Thoracic aorta (tissue), 2 donors: ENCODE results near the gene RALGDS. TPM values are rescaled to one million over a fixed set of nuclear protein-coding genes. Genes with fewer than 3 reads are reported as not detected.
"Not testable (repeated sequence)": the region's sequence is repeated elsewhere in the genome, so short reads cannot be mapped to it uniquely, and the experiment has no call there.

ENCODE experiments used
- ATAC-seq: fragments of 150-250 bp; one replicate; pipeline ENCODE4 v1.8.0; 2017; ENCODE audit warnings: low read depth; ENCODE audit not compliant: insufficient number of reproducible peaks, low FRiP score
- DNase-seq: peaks from one replicate; pipeline ENCODE4 v3.0.0-alpha.2; 2020; ENCODE audit warnings: low spot score
- H3K27ac ChIP-seq, 2 donors: fragments of 200-600 bp; sonication (generic); 1 replicate in 1 of 2; 2 replicates in 1 of 2; pipeline ENCODE4 v1.5.1; 2016; ENCODE audit warnings: mild to moderate bottlenecking in 2 of 2, moderate library complexity in 2 of 2
- H3K27me3 ChIP-seq: fragments of 200-600 bp; sonication (generic); replicated peaks from 2 replicates; pipeline ENCODE4 v1.6.0; 2016; ENCODE audit warnings: mild to moderate bottlenecking; ENCODE audit not compliant: insufficient read depth
- H3K36me3 ChIP-seq: fragments of 200-600 bp; sonication (generic); one replicate; pipeline ENCODE4 v1.5.1; 2016
- H3K4me1 ChIP-seq, 2 donors: fragments of 200-600 bp; sonication (generic); 1 replicate in 1 of 2; 2 replicates in 1 of 2; pipeline versions ENCODE4 v1.5.1 to v1.6.0; 2016; ENCODE audit warnings: low read depth in 2 of 2, mild to moderate bottlenecking in 1 of 2; ENCODE audit not compliant: control insufficient read depth in 1 of 2
- H3K4me3 ChIP-seq: fragments of 200-600 bp; sonication (generic); 2 replicates; pipeline ENCODE4 v1.5.1; 2016; ENCODE audit warnings: mild to moderate bottlenecking
- H3K9me3 ChIP-seq: fragments of 200-600 bp; sonication (generic); 2 replicates; pipeline ENCODE4 v1.5.1; 2016
- total RNA-seq, 2 donors: library from RNA; depleted of rRNA; stranded (reverse); fragments of >200 nt; gene quantifications; one replicate each; pipeline versions ENCODE4 v1.1.0 to v1.2.3, GENCODE V29; 2016
- TF ChIP-seq, protein P1 (sequence below): fragments of 200-600 bp; sonication (generic); IDR thresholded peaks from one replicate; pipeline ENCODE4 v1.5.1; 2019; ENCODE audit warnings: antibody characterized with exemption

Gene RALGDS
- total RNA-seq, 2 donors from 2014 or later = 30.3 to 98.8 TPM

DNA sequence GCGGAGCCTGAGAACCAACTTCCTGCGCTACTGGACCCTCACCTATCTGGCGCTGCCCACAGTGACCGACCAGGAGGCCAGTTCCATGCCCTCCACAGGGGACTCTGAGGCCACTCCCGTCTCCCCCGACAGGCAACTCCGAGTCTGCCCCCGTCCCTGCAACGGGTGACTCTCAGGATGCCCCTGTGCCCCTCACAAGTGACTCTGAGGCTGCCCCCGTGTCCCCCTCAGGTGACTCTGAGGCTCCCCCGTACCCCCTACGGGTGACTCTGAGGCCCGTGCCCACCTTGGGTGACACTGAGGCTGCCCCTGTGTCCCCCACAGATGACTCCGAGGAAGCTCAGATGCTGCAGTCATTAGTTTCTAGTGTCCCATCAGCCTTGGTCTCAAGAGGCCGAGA is 34.1 kb downstream of the RALGDS start:
- no peak for ATAC-seq
- Histone ChIP-seq H3K27ac (no peak overlapping the region), H3K27me3 (no peaks in the 10 kb centered on the region), H3K9me3 (no peaks in the 10 kb centered on the region), H3K36me3 (no peaks in the 10 kb centered on the region), H3K4me1 (no peaks in the 10 kb centered on the region), H3K4me3 (no peak overlapping the region)
- DNase-seq = no peak
- TF ChIP-seq, protein P1, sequence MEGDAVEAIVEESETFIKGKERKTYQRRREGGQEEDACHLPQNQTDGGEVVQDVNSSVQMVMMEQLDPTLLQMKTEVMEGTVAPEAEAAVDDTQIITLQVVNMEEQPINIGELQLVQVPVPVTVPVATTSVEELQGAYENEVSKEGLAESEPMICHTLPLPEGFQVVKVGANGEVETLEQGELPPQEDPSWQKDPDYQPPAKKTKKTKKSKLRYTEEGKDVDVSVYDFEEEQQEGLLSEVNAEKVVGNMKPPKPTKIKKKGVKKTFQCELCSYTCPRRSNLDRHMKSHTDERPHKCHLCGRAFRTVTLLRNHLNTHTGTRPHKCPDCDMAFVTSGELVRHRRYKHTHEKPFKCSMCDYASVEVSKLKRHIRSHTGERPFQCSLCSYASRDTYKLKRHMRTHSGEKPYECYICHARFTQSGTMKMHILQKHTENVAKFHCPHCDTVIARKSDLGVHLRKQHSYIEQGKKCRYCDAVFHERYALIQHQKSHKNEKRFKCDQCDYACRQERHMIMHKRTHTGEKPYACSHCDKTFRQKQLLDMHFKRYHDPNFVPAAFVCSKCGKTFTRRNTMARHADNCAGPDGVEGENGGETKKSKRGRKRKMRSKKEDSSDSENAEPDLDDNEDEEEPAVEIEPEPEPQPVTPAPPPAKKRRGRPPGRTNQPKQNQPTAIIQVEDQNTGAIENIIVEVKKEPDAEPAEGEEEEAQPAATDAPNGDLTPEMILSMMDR = no peak

DNA sequence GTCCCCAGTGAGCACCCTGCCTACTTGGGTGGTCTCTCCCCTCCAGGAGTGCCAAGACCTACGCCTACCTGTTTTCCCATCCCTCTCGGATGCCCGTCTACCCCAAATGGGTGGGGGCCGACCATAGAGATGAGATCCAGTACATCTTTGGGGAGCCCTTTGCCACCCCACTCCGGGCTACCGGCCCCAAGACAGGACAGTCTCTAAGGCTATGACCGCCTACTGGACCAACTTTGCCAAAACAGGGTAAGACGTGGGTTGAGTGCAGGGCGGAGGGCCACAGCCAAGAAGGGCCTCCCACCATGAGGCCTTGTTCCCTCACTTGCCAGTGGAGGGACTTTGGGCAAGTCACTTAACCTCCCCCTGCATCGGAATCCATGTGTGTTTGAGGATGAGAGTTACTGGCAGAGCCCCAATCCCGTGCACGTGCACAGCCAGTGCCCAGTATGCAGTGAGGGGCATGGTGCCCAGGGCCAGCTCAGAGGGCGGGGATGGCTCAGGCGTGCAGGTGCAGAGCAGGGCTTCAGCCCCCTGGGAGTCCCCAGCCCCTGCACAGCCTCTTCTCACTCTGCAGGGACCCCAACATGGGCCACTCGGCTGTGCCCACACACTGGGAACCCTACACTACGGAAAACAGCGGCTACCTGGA is 34.7 kb downstream of the RALGDS start:
- not testable (repeated sequence) for H3K27ac ChIP-seq, H3K4me1 ChIP-seq, DNase-seq, H3K36me3 ChIP-seq, ATAC-seq, H3K4me3 ChIP-seq, H3K27me3 ChIP-seq, H3K9me3 ChIP-seq

DNA sequence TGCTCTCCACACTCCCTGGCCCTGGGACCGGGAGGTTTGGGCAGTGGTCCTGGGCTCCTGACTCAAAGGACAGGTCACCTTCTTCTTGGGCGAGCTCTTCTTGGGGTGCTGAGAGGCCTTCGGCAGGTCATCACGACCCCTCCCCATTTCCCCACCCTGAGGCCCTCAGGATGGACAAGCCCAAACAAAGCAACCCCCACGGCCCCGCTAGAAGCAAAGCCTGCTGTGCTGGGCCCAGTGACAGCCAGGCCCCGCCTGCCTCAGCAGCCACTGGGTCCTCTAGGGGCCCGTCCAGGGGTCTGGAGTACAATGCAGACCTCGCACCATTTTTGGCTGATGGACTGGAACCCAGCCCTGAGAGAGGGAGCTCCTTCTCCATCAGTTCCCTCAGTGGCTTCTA is 37.4 kb downstream of the RALGDS start:
- not testable (repeated sequence) for H3K4me3 ChIP-seq, H3K27ac ChIP-seq, H3K27me3 ChIP-seq, ATAC-seq, H3K4me1 ChIP-seq, H3K9me3 ChIP-seq, DNase-seq, H3K36me3 ChIP-seq

DNA sequence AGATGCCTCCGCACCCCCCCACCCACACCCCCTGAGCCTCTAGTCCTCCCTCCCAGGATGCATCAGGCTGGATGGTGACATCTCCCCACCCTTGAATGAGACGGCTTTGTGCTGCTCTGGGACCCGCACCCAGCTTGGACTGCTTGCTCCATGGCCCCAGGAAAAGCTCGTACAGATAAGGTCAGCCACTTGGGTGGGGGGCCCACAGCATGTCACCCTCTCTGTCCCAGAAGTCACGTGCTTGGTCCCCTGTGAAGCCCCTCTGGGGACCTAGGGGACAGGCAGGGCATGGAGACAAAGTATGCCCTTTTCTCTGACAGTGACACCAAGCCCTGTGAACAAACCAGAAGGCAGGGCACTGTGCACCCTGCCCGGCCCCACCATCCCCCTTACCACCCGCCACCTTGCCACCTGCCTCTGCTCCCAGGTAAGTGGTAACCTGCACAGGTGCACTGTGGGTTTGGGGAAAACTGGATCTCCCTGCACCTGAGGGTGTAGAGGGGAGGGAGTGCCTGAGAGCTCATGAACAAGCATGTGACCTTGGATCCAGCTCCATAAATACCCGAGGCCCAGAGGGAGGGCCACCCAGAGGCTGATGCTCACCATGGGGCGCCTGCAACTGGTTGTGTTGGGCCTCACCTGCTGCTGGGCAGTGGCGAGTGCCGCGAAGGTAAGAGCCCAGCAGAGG is 38.9 kb downstream of the RALGDS start:
- DNase-seq, H3K27ac ChIP-seq, H3K4me3 ChIP-seq, H3K27me3 ChIP-seq, ATAC-seq, H3K9me3 ChIP-seq, H3K36me3 ChIP-seq, H3K4me1 ChIP-seq: not testable (repeated sequence)

DNA sequence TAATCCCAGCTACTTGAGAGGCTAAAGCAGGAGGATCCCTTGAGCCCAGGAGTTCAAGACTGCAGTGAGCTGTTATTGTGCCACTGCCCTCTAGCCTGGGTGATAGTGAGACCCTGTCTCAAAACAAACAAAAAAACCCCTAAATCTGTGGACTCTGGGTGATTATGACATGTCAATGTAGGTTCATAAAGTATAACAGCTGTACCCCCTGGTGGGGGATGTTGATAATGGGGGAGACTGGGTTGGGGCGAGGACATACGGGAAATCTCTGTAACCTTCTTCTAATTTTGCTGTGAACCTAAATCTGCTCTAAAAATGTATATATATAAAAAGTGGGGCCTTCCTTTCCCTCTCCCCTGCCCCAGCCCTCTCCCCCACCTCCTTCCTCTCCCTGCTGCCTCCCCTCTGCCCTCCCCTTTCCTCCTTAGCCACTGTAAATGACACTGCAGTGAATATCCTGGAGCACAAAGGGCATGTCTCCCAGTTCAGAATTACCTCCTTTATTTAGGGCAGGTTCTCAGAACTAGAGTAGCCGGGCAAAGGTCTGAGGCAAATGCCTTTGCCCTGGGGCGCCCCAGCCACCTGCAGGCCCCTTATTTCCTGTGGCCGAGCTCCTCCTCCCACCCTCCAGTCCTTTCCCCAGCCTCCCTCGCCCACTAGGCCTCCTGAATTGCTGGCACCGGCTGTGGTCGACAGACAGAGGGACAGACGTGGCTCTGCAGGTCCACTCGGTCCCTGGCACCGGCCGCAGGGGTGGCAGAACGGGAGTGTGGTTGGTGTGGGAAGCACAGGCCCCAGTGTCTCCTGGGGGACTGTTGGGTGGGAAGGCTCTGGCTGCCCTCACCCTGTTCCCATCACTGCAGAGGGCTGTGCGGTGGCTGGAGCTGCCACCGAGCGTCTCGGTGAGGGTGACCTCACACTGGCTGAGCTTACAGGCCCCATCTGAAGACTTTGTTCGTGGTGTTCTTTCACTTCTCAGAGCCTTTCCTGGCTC is 40.0 kb downstream of the RALGDS start:
- not testable (repeated sequence) for H3K4me1 ChIP-seq, H3K27me3 ChIP-seq, H3K9me3 ChIP-seq, H3K27ac ChIP-seq, H3K4me3 ChIP-seq, ATAC-seq, H3K36me3 ChIP-seq, DNase-seq

DNA sequence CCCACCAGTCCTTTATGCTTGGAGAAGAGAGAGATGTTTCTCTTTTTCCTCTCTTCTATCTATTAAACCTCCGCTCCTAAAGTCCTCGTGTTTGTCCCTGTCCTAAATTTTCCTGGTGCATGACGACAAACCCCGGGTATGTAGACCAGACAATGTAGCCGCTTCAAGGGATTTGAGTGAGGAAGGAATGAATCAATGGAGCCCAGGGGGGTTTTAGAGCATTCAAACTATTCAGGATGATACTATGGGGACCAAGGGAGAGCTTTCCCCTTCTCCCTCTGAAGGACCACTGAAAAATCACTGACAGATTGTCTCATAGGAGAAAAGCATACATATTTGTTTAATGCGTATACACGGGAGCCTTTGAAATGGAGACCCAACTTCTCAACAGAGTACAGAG is 40.9 kb downstream of the RALGDS start:
- no peak overlapping the region for H3K4me3 ChIP-seq
- H3K27me3 ChIP-seq = no peaks in the 10 kb centered on the region
- TF ChIP-seq, protein P1 = no peak
- no peaks in the 10 kb centered on the region for H3K36me3 ChIP-seq
- DNase-seq = no peak
- H3K4me1 ChIP-seq = peaks cover 4 to 6% of the 10 kb centered on the region in 2 donors
- no peak for ATAC-seq
- no peaks in the 10 kb centered on the region for H3K9me3 ChIP-seq
- H3K27ac ChIP-seq = no peak overlapping the region

DNA sequence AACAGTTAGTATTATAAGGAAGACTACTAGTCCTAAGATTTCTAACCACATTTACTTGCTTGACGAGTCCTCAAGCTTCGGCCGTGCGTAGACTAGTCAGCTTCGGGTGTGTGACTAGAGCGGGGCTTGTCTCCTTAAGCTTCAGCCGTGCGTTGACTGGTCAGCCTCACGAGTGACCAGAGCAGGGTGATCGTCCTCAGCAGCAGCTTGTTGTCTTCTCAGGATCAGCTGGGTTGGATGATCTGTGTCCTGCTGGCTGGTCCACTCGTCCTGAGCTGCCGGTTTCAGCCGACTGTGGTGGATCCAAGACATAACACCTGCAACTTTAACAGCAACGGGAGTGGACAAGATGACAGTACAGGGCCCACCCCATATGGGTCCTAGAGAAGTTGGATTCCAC is 42.6 kb downstream of the RALGDS start:
- H3K9me3 ChIP-seq = no peaks in the 10 kb centered on the region
- no peak overlapping the region for H3K4me3 ChIP-seq
- TF ChIP-seq, protein P1 = no peak
- H3K27ac ChIP-seq = no peak overlapping the region
- DNase-seq = no peak
- H3K27me3 ChIP-seq = no peaks in the 10 kb centered on the region
- no peaks in the 10 kb centered on the region for H3K36me3 ChIP-seq
- no peak for ATAC-seq
- H3K4me1 ChIP-seq = peaks cover 4 to 6% of the 10 kb centered on the region in 2 donors
